GM12891 (cell line): ENCODE results near the gene GTF3C5.

ENCODE experiments used
- PAX5 ChIP-seq: IDR thresholded peaks from 2 replicates; pipeline ENCODE4 v1.6.1; 2011; ENCODE audit warnings: low read length, moderate library complexity, mild to moderate bottlenecking; ENCODE audit not compliant: insufficient read depth, severe bottlenecking
- POLR2A ChIP-seq: IDR thresholded peaks from 2 replicates; pipeline ENCODE4 v1.6.1; 2011; ENCODE audit warnings: low read depth, low read length, control low read depth
- POLR2AphosphoS5 ChIP-seq: IDR thresholded peaks from 2 replicates; pipeline ENCODE4 v1.6.1; 2011; ENCODE audit warnings: low read depth, low read length, control low read depth
- POU2F2 ChIP-seq: IDR thresholded peaks from 2 replicates; pipeline ENCODE4 v1.6.1; 2011; ENCODE audit warnings: low read depth, mild to moderate bottlenecking, control low read depth, low read length, moderate library complexity
- SPI1 ChIP-seq: IDR thresholded peaks from 2 replicates; pipeline ENCODE4 v1.6.1; 2011; ENCODE audit warnings: low read depth, low read length, control low read depth
- TAF1 ChIP-seq: IDR thresholded peaks from 2 replicates; pipeline ENCODE4 v1.6.1; 2011; ENCODE audit warnings: low read depth, low read length, control low read depth

- TF ChIP-seq POLR2A (no peak), TAF1 (no peak), POLR2AphosphoS5 (no peak), SPI1 (no peak), PAX5 (no peak), POU2F2 (no peak)
Observed at GRCh38 chr9:133067813-133068212, 37.0 kb downstream of the GTF3C5 start.
